SK-N-SH treated with all-trans-retinoic acid at 6 μM for 48 hours (cell line): ENCODE data around the gene RFPL1.

ENCODE experiments used
- ATAC-seq: fragments of 200-7000 bp; cut with Tn5 transposase; 3 replicates; pipeline ENCODE4 v1.9.1; 2020; ENCODE audit warnings: mild to moderate bottlenecking, moderate library complexity
- BACH2 ChIP-seq: fragments of 250-450 bp; sonication (Bioruptor Pico); IDR thresholded peaks from 2 replicates; pipeline ENCODE4 v1.9.0; 2021; ENCODE audit warnings: mild to moderate bottlenecking, borderline replicate concordance
- CREB5 ChIP-seq: fragments of 250-450 bp; sonication (Bioruptor Pico); IDR thresholded peaks from 2 replicates; pipeline ENCODE4 v1.5.1; 2020; ENCODE audit warnings: low read depth, mild to moderate bottlenecking, moderate library complexity
- CSDC2 ChIP-seq: fragments of 250-450 bp; sonication (Bioruptor Pico); IDR thresholded peaks from 2 replicates; pipeline ENCODE4 v1.5.0; 2020; ENCODE audit warnings: mild to moderate bottlenecking, moderate library complexity
- CSRNP3 ChIP-seq: fragments of 250-450 bp; sonication (Bioruptor Pico); IDR thresholded peaks from 2 replicates; pipeline ENCODE4 v1.5.1; 2021; ENCODE audit warnings: mild to moderate bottlenecking, moderate library complexity
- ESRRG ChIP-seq: fragments of 250-450 bp; sonication (Bioruptor Pico); IDR thresholded peaks from 2 replicates; pipeline ENCODE4 v1.6.1; 2021; ENCODE audit warnings: mild to moderate bottlenecking
- GLIS3 ChIP-seq: fragments of 250-450 bp; sonication (Bioruptor Pico); IDR thresholded peaks from 2 replicates; pipeline ENCODE4 v1.5.0; 2020; ENCODE audit warnings: mild to moderate bottlenecking, moderate library complexity
- ISL1 ChIP-seq: fragments of 250-450 bp; sonication (Bioruptor Pico); IDR thresholded peaks from 2 replicates; pipeline ENCODE4 v2.1.2; 2022; ENCODE audit warnings: mild to moderate bottlenecking, moderate library complexity
- OSR1 ChIP-seq: fragments of 250-450 bp; sonication (Bioruptor Pico); IDR thresholded peaks from 2 replicates; pipeline ENCODE4 v1.8.0; 2022; ENCODE audit warnings: moderate library complexity, mild to moderate bottlenecking, inconsistent platforms
- PATZ1 ChIP-seq: fragments of 250-450 bp; sonication (Bioruptor Pico); IDR thresholded peaks from 2 replicates; pipeline ENCODE4 v1.8.0; 2020; ENCODE audit warnings: mild to moderate bottlenecking, moderate library complexity, borderline replicate concordance
- POU6F1 ChIP-seq: fragments of 250-450 bp; sonication (Bioruptor Pico); IDR thresholded peaks from 2 replicates; pipeline ENCODE4 v1.8.0; 2021; ENCODE audit warnings: low read depth, mild to moderate bottlenecking, moderate library complexity, borderline replicate concordance
- PPARA ChIP-seq: fragments of 250-450 bp; sonication (Bioruptor Pico); IDR thresholded peaks from 2 replicates; pipeline ENCODE4 v1.5.0; 2020; ENCODE audit warnings: mild to moderate bottlenecking, borderline replicate concordance
- TCF4 ChIP-seq: fragments of 250-450 bp; sonication (Bioruptor Pico); IDR thresholded peaks from 2 replicates; pipeline ENCODE4 v1.8.0; 2021; ENCODE audit warnings: mild to moderate bottlenecking, moderate library complexity, borderline replicate concordance
- TOX ChIP-seq: fragments of 250-450 bp; sonication (Bioruptor Pico); IDR thresholded peaks from 2 replicates; pipeline ENCODE4 v1.8.0; 2021; ENCODE audit warnings: mild to moderate bottlenecking, moderate library complexity, borderline replicate concordance
- TSHZ2 ChIP-seq: fragments of 250-450 bp; sonication (Bioruptor Pico); IDR thresholded peaks from 2 replicates; pipeline ENCODE4 v1.5.0; 2020; ENCODE audit warnings: mild to moderate bottlenecking, moderate library complexity
- ZC3H10 ChIP-seq: fragments of 250-450 bp; sonication (Bioruptor Pico); IDR thresholded peaks from 2 replicates; pipeline ENCODE4 v1.5.1; 2021; ENCODE audit warnings: mild to moderate bottlenecking, moderate library complexity
- ZNF565 ChIP-seq: fragments of 450-650 bp; formaldehyde crosslinking; conservative IDR thresholded peaks from 2 replicates; pipeline ENCODE4 v1.5.0; 2020; ENCODE audit warnings: low read depth, mild to moderate bottlenecking, moderate library complexity

The RFPL1 gene

GRCh38 chr22:29481265-29482000 is 43.0 kb downstream of the RFPL1 start:
- TF ChIP-seq CSDC2, result no peak
- no peak for TF ChIP-seq OSR1 (CRISPR knock-in tag)
- peak; percentile 26; the same call in 2 of the 3 replicates for ATAC-seq

GRCh38 chr22:29482253-29482652 is 43.9 kb downstream of the RFPL1 start:
- no peak for ATAC-seq
- TF ChIP-seq TSHZ2 (CRISPR knock-in tag) (no peak), ESRRG (CRISPR knock-in tag) (no peak), CSDC2 (no peak), BACH2 (CRISPR knock-in tag) (no peak), ZC3H10 (CRISPR knock-in tag) (no peak), TOX (CRISPR knock-in tag) (no peak)

- TF ChIP-seq CREB5 (no peak), ISL1 (CRISPR knock-in tag) (no peak), TSHZ2 (CRISPR knock-in tag) (no peak), PATZ1 (no peak), POU6F1 (CRISPR knock-in tag) (no peak), BACH2 (CRISPR knock-in tag) (no peak), GLIS3 (CRISPR knock-in tag) (no peak), TCF4 (CRISPR knock-in tag) (no peak)
- no peak for ATAC-seq
These were observed 44.3 kb downstream of the RFPL1 start for GRCh38 chr22:29482726-29483125.

- no peak for TF ChIP-seq CSRNP3
- no peak for TF ChIP-seq ZNF565 (CRISPR knock-in tag)
- no peak for TF ChIP-seq BACH2 (CRISPR knock-in tag)
- no peak for TF ChIP-seq PPARA (CRISPR knock-in tag)
- ATAC-seq, result no peak
These were observed 44.9 kb downstream of the RFPL1 start for GRCh38 chr22:29483254-29483653.
